Activated naive CD4-positive, alpha-beta T cell treated with anti-CD3 and anti-CD28 coated beads for 36 hours (primary cell): ENCODE measurements around the gene KCNIP1. TPM values are rescaled to one million over a fixed set of nuclear protein-coding genes. Genes with fewer than 3 reads are reported as not detected.

ENCODE experiments used
- CTCF ChIA-PET: fragments of 350-600 bp; sonication (Branson Sonifier 250); formaldehyde crosslinking; loops from one replicate; lab custom pipeline; 2021; ENCODE audit warnings: antibody characterized with exemption; lab: Charles Lee
- DNase-seq: peaks from one replicate; pipeline ENCODE4 v3.0.0-alpha.2; 2020
- H3K27ac Mint-ChIP-seq: one replicate; pipeline ENCODE4 v1.8.0; 2021; ENCODE audit warnings: mild to moderate bottlenecking, mixed read lengths
- H3K27me3 Mint-ChIP-seq: one replicate; pipeline ENCODE4 v1.8.0; 2021; ENCODE audit warnings: low read depth, mixed read lengths
- H3K36me3 Mint-ChIP-seq: one replicate; pipeline ENCODE4 v1.8.0; 2021; ENCODE audit warnings: low read depth, mixed read lengths
- H3K4me1 Mint-ChIP-seq: one replicate; pipeline ENCODE4 v1.8.0; 2021; ENCODE audit warnings: low read depth, mixed read lengths
- H3K4me3 Mint-ChIP-seq: one replicate; pipeline ENCODE4 v1.8.0; 2021; ENCODE audit warnings: mild to moderate bottlenecking, moderate library complexity, mixed read lengths
- H3K9me3 Mint-ChIP-seq: one replicate; pipeline ENCODE4 v1.8.0; 2021; ENCODE audit warnings: mixed read lengths
- intact Hi-C: fragments of 100-400 bp; cut with micrococcal nuclease; formaldehyde crosslinking; loops from one replicate; pipeline ENCODE4 v1.15.1; 2023
- total RNA-seq, 2 experiments: library from RNA; stranded (reverse); gene quantifications; one replicate each; pipeline ENCODE4 v1.2.3, GENCODE V29; 2021

The KCNIP1 gene
- total RNA-seq, 2 experiments from 2014 or later: not detected

DNA sequence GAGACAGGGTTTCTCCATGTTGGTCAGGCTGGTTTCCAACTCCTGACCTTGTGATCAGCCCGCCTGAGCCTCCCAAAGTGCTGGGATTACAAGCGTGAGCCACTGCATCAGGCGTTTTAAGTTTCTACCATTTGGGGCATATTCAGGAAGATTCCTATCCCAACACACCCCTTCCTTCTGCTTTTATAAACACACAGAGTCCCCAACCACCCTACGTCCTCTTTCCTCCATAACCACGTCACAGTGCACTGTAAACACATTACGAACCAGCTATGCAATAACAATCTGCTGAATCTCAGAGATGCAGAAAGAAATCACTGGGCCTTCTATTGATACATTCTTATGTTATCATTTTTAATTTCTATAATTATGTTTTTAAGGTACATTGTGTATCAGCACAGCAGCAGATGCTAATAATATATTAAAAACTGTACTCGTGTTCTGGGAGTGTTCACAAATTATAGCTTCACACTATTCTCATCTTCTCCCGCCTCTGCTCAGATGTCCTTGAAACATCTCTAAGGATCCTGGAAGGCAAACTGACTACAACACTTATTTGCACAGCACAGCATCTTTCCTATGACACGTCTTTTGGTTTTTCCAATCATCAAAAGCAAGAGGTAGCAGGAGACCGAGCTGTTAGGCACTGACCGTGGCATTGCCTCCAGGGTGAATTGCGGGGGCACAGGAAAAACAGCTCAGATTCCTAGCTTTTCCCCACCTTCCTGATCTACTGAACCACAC lies 60.2 kb downstream of the KCNIP1 start:
- no peaks in the 10 kb centered on the region for H3K4me1 Mint-ChIP-seq
- intact Hi-C loops: no loop called here
- H3K4me3 Mint-ChIP-seq: no peak overlapping the region
- DNase-seq: no peak
- H3K27ac Mint-ChIP-seq: no peak overlapping the region
- CTCF ChIA-PET: interaction anchor here (1.3 kb wide), 1 partner anchor 130 kb away, joined by 3 read pairs; no protein-coding TSS in a partner anchor
- H3K36me3 Mint-ChIP-seq: no peaks in the 10 kb centered on the region
- no peaks in the 10 kb centered on the region for H3K9me3 Mint-ChIP-seq
- peaks cover 44% of the 10 kb centered on the region for H3K27me3 Mint-ChIP-seq

DNA sequence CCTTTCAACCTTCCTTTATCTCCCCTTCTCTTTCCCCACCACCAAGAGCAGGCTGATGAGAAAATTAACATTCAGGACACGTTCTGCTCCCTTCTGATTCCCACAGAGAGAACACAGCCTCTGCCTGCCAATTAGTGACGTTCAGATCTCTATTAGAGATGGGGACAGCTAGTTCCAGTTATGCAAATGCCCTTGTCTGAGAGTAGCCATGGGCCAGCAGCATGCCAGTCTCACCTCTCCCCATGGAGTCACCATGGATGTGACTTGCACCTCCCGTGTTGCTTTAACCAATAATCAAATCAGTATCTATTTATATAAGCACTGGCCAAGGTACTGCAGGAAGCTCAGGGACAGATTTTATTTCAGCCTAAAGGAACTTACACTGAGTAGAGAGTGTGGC lies 61.3 kb downstream of the KCNIP1 start:
- Mint-ChIP-seq H3K4me3 (no peak overlapping the region), H3K36me3 (no peaks in the 10 kb centered on the region), H3K27ac (no peak overlapping the region), H3K9me3 (no peaks in the 10 kb centered on the region), H3K27me3 (peaks cover 52% of the 10 kb centered on the region), H3K4me1 (no peaks in the 10 kb centered on the region)
- CTCF ChIA-PET: interaction anchor here (1.3 kb wide), 1 partner anchor 131 kb away, joined by 3 read pairs; no protein-coding TSS in a partner anchor
- intact Hi-C loops: no loop called here
- no peak for DNase-seq

DNA sequence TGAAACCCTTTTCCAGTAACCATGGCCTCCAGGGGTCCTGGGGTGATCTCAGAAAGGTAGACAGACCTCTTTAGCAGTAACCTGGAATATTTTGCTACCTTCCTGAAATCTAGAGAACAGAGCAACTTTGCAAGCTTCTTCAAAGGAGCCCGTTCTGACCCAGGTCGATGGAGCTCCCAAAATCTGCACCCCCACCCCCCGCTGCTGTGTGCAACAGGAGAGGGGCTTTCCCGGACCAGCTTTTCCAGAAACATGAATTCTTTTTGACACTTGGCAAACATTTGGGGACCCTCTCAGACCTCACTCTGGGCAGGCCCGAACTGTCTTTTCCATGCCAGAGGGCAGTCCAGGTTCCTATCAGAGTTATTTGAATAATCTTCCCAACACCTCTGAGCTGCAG lies 65.3 kb downstream of the KCNIP1 start:
- Mint-ChIP-seq H3K27ac (no peak overlapping the region), H3K9me3 (no peaks in the 10 kb centered on the region), H3K27me3 (peaks cover 57% of the 10 kb centered on the region), H3K4me1 (peaks cover 20% of the 10 kb centered on the region), H3K4me3 (no peak overlapping the region), H3K36me3 (no peaks in the 10 kb centered on the region)
- intact Hi-C loops: no loop called here
- CTCF ChIA-PET: interaction anchor here (0.8 kb wide), 1 partner anchor 55 kb away, joined by 3 read pairs; no protein-coding TSS in a partner anchor
- no peak for DNase-seq

DNA sequence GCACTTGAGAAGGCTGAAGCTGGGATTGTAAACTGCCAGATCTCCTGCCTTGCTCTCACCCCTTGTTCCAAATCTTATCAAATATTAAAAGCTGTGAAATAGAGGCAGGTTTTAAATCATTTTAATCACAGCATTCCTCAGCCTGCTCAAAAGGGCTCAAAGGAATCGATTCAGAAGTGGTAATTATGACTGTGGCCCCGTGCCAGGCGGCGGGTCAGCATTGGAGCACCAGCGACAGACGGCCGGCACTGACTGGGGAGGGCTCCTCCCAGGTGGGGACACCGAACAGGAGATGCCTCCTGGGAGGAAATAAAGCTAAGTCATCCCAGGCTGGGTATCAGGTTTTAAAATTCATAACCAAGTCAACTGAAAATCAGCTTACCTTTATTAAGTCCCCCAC lies 66.7 kb downstream of the KCNIP1 start:
- CTCF ChIA-PET: interaction anchor here (0.6 to 0.7 kb wide), 2 partner anchors 13 to 14 kb away, joined by 3 read pairs; no protein-coding TSS in a partner anchor
- H3K27ac Mint-ChIP-seq: no peak overlapping the region
- intact Hi-C loops: loop anchor here (5.0 to 10.0 kb wide), 4 partner anchors 868 to 1654 kb away; partner anchors contain the start of gene SPDL1
- no peaks in the 10 kb centered on the region for H3K9me3 Mint-ChIP-seq
- H3K36me3 Mint-ChIP-seq: no peaks in the 10 kb centered on the region
- H3K27me3 Mint-ChIP-seq: peaks cover 60% of the 10 kb centered on the region
- H3K4me1 Mint-ChIP-seq: peaks cover 20% of the 10 kb centered on the region
- no peak for DNase-seq
- H3K4me3 Mint-ChIP-seq: no peak overlapping the region

DNA sequence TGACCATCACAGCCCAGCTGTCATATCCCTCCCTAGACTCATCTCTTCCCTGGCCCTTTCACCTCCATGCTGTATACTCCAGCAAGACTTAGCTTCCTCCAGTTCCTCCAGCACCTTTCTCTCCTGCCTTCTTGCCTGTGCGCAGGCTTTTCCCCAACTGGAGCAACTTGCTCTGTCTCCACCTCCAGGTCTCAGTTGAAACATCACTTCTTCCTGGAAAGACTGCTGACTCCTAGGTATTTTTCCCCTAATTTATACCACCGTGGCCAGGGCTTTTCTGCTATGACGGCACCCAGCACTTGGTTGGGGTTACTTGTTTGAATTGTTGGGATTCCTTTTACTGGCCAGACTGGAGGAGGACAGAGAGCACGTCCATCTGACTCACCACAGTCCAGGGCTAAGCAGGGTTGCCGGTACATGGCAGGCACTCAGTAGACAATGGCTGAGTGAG lies 67.5 kb downstream of the KCNIP1 start:
- CTCF ChIA-PET: interaction anchor here (1.5 kb wide), 1 partner anchor 136 kb away, joined by 7 read pairs; no protein-coding TSS in a partner anchor
- intact Hi-C loops: loop anchor here (5.0 to 10.0 kb wide), 4 partner anchors 869 to 1653 kb away; partner anchors contain the start of gene SPDL1
- H3K36me3 Mint-ChIP-seq: no peaks in the 10 kb centered on the region
- H3K27ac Mint-ChIP-seq: no peak overlapping the region
- H3K27me3 Mint-ChIP-seq: peaks cover 62% of the 10 kb centered on the region
- H3K4me1 Mint-ChIP-seq: peaks cover 20% of the 10 kb centered on the region
- H3K9me3 Mint-ChIP-seq: no peaks in the 10 kb centered on the region
- no peak overlapping the region for H3K4me3 Mint-ChIP-seq
- no peak for DNase-seq

DNA sequence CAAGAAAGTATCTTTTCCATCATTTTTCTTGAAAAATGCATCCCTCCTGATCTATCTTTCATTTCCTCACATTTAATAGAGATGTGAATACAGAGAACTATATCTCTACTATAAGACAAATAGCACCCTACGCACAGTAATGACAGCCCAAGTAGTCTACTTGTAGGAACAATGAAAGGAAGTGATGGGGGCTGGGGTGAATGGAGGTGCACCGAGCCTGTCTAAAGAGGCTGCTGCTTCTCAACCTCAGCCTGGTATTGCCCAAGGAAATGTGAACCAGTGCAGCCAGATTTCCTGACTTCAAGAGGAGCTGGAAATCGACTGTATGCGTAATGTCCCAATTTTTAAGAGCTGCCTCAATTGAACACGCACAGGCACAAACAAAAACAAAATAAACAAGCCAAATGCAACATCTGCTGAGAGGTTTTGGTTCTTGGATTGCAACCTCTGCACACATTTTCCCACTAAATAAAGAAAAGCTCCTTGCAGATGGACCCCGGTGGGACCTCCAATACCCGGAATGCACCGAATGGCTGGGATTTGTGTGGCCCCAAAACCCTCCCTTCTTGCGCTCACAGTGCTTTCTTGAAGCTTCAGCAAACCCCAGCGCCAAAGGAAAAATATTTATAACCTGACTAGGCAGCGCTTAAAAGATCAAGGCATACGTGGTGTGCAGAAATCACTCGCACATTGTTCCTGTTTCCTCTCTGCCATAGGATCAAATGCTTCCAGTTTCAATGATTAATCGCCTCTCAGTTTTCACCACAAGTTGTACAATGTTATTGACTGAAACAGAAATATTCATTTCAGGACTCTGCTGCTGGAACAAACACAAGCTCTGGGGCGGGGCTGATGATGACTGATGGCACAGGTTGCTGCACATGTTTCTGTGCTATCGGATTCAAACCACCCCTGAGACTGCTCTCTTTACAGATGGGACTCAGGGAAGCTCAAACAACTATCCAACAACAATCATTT lies 68.3 kb downstream of the KCNIP1 start:
- H3K4me3 Mint-ChIP-seq: no peak overlapping the region
- H3K4me1 Mint-ChIP-seq: peaks cover 20% of the 10 kb centered on the region
- no peak overlapping the region for H3K27ac Mint-ChIP-seq
- peak; percentile 94 for DNase-seq
- H3K36me3 Mint-ChIP-seq: no peaks in the 10 kb centered on the region
- H3K9me3 Mint-ChIP-seq: no peaks in the 10 kb centered on the region
- CTCF ChIA-PET: interaction anchor here (1.0 to 1.7 kb wide), 4 partner anchors 25 to 137 kb away, joined by 3 to 8 read pairs (median 5); no protein-coding TSS in a partner anchor
- H3K27me3 Mint-ChIP-seq: peaks cover 63% of the 10 kb centered on the region
- intact Hi-C loops: loop anchor here (1.0 to 10.0 kb wide), 15 partner anchors 25 to 1735 kb away; partner anchors contain the start of genes LCP2 and SPDL1

DNA sequence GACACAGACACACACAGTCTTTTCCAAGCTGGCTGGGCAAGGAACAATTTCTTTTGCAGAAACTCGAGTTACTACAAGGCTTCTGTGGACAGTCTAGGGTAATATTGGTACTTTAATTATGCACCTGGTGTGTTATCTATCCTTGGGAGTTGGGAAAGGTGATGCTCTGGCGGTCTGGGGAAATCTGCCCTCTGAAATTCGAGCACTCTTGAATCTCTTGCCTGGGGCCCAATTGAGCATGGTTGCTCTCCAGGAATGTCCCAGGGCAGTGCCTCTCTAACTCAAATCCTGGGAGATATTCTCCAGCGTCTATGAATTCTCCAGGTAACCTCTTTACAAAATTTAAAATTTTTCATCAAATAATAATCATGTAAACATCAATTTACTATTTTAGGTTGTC lies 69.3 kb downstream of the KCNIP1 start:
- H3K36me3 Mint-ChIP-seq: no peaks in the 10 kb centered on the region
- H3K27me3 Mint-ChIP-seq: peaks cover 65% of the 10 kb centered on the region
- no peak overlapping the region for H3K4me3 Mint-ChIP-seq
- intact Hi-C loops: loop anchor here (2.0 to 10.0 kb wide), 7 partner anchors 306 to 1736 kb away; partner anchors contain the start of gene SPDL1
- H3K27ac Mint-ChIP-seq: no peak overlapping the region
- CTCF ChIA-PET: interaction anchor here (1.0 to 1.7 kb wide), 3 partner anchors 24 to 138 kb away, joined by 3 to 8 read pairs (median 7); no protein-coding TSS in a partner anchor
- no peak for DNase-seq
- H3K4me1 Mint-ChIP-seq: peaks cover 20% of the 10 kb centered on the region
- H3K9me3 Mint-ChIP-seq: peaks cover 2% of the 10 kb centered on the region

DNA sequence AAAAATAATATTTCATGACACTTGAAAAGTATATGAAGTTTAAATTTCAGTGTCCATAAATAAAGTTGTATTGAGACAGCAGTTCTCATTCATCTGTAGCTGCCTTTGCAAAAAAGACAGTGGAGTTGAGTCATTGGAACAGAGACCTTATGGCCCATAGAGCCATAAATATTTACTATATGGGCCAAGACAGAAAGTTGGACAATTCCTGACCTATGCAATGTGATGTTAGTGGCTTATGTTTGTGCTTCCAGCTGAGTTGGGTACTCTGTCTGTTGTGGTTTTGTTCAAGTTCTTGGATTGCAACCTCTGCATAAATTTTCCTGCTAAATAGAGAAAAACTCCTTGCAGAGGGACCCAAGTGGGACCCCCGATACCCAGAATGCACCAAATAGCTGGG lies 69.8 kb downstream of the KCNIP1 start:
- CTCF ChIA-PET: no interaction called here
- H3K4me1 Mint-ChIP-seq: peaks cover 20% of the 10 kb centered on the region
- H3K36me3 Mint-ChIP-seq: no peaks in the 10 kb centered on the region
- no peak overlapping the region for H3K27ac Mint-ChIP-seq
- intact Hi-C loops: loop anchor here (2.0 to 10.0 kb wide), 7 partner anchors 307 to 1737 kb away; partner anchors contain the start of gene SPDL1
- H3K9me3 Mint-ChIP-seq: peaks cover 4% of the 10 kb centered on the region
- peaks cover 69% of the 10 kb centered on the region for H3K27me3 Mint-ChIP-seq
- no peak for DNase-seq
- no peak overlapping the region for H3K4me3 Mint-ChIP-seq

DNA sequence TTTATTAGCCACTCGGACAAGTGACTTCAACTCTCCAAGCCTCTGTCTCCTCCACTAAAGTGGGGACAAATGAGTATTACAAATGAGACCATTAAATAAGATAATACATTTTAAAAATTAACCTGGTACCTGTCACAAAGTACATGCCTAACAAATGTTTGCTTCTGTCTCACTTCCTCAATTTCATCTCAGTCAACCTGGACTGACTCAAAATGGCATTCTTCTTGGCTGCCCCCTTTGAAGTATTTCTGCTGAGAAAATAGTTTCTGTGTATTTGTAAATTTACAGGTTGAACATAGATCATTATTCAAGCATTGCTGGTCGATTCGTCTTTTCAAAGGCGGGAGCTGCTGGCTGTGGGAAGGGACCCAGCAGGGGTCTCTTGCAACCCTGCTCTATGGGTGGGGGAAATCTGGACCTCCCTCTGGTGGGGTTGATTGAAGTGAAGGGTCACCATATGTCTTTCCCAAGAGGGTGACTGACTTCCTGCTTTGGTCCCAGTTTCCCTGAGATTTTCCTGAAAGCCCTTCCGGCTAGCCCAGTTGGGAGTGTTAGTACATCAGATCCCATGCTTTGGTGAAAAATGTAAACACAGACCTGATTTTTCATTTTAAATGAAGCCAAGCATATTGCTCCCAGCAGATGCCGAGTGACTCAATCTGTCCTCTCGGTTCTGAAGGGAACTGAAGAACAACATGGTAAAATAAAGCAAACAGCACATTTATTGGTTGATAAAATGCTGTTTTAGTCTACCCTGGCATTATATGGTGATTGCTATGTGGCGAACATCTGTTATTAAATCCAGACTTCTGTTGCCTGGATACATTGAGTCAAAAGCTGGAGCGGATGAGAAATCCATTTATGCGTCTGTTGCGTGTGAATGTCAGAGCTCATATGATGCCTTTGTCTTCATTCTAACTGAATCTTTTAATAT lies 73.0 kb downstream of the KCNIP1 start:
- intact Hi-C loops: loop anchor here (10.0 kb wide), 2 partner anchors 992 to 1648 kb away; partner anchors contain the start of gene SPDL1
- H3K9me3 Mint-ChIP-seq: peaks cover 10% of the 10 kb centered on the region
- CTCF ChIA-PET: interaction anchor here (2.4 kb wide), 1 partner anchor 26 kb away, joined by 7 read pairs; no protein-coding TSS in a partner anchor

DNA sequence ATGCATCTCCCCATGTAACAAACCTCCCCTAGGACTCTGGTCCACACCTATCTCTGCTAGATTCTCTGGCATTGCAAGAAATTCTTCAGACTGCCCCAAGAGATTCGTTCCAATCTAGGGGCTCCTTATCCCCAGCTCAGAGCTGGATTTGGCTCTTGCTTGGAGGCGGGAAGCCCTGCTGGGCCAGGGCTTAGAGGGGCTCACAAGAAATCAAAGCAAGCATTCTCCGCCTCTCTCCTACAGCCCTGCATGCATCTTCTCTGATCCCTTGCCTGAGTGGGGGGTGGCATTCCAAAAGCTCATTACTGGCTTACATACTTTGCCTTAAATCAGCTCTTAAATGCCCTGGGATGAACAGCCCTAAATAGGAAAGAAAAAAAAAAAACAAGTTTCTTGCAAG lies 75.8 kb downstream of the KCNIP1 start:
- Mint-ChIP-seq H3K9me3 (peaks cover 10% of the 10 kb centered on the region), H3K36me3 (no peaks in the 10 kb centered on the region), H3K27me3 (peaks cover 59% of the 10 kb centered on the region), H3K4me3 (no peak overlapping the region), H3K27ac (no peak overlapping the region), H3K4me1 (no peaks in the 10 kb centered on the region)
- DNase-seq: no peak
- CTCF ChIA-PET: interaction anchor here (0.8 kb wide), 1 partner anchor 144 kb away, joined by 3 read pairs; no protein-coding TSS in a partner anchor
- intact Hi-C loops: loop anchor here (10.0 kb wide), 2 partner anchors 995 to 1645 kb away; partner anchors contain the start of gene SPDL1

More for the DNA sequence above, 73.0 kb downstream of the KCNIP1 start:
- peaks cover 12% of the 10 kb centered on the region for H3K4me1 Mint-ChIP-seq
- H3K36me3 Mint-ChIP-seq: no peaks in the 10 kb centered on the region
- no peak for DNase-seq
- no peak overlapping the region for H3K27ac Mint-ChIP-seq
- no peak overlapping the region for H3K4me3 Mint-ChIP-seq
- peaks cover 55% of the 10 kb centered on the region for H3K27me3 Mint-ChIP-seq

DNA sequence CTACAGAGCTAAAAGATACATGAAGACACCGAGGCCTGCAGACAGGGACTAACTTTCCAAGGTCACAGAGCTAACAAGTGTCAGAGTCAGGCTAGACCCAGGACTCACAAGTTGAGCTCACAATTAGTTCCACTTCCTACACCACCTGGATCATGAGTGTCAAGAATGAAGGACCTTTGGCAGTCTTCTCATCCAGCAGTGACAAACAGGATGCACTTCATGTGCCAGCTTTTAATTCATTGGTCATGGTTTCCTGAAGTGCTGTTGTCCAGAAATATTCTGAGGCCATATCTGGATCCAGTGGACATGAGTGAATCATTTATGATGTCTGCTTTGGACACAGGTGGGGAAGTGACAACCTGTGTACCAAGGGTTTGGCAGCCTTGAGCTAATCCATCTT lies 77.4 kb downstream of the KCNIP1 start:
- no peaks in the 10 kb centered on the region for H3K4me1 Mint-ChIP-seq
- peaks cover 10% of the 10 kb centered on the region for H3K9me3 Mint-ChIP-seq
- no peaks in the 10 kb centered on the region for H3K36me3 Mint-ChIP-seq
- H3K4me3 Mint-ChIP-seq: no peak overlapping the region
- intact Hi-C loops: no loop called here
- no peak for DNase-seq
- H3K27ac Mint-ChIP-seq: no peak overlapping the region
- CTCF ChIA-PET: no interaction called here
- H3K27me3 Mint-ChIP-seq: peaks cover 52% of the 10 kb centered on the region
